ENCODE measurements around the gene FGF3.

The FGF3 gene

GRCh38 chr11:69843529-69843921, 24.3 kb upstream of the FGF3 start:
- DNase-seq = no peak

DNA sequence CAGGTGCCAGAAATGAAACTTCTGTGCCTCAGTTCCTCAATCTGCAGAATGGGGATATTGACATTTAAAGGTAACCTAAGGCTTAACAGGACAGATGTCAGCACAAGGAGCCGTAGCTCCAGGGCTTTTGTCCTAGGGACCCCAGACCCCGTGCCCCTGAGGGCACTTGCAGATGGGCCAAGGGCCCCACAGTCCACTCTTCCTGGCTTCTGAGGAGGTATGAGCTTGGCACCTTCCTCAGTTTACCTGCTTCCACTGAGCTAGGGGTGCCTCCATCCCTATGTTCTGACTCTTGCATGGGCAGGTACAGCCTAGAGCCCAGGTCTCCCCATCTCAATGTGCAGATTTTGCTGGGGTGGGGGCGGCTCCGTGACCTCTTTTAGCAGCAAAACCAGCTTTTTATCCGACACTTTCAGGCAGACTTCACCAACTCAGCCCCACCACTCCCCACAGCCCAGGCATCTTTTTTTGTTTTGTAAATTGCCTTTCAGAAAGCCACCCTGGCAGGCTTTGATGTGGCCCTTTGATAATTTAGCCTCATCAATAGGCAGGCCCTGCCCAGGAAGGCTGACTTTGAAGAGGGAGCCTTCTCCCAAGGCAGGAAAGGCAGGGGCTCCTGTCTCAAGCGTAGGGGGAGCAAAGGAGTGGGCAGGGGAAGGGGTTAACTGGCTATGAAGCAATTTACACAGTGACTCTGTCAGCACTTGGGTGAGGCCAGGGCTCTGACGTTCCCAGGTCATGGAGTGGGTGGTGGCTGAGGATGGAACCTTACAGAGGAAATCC, 23.7 kb upstream of the FGF3 start:
- no peak for DNase-seq

DNA sequence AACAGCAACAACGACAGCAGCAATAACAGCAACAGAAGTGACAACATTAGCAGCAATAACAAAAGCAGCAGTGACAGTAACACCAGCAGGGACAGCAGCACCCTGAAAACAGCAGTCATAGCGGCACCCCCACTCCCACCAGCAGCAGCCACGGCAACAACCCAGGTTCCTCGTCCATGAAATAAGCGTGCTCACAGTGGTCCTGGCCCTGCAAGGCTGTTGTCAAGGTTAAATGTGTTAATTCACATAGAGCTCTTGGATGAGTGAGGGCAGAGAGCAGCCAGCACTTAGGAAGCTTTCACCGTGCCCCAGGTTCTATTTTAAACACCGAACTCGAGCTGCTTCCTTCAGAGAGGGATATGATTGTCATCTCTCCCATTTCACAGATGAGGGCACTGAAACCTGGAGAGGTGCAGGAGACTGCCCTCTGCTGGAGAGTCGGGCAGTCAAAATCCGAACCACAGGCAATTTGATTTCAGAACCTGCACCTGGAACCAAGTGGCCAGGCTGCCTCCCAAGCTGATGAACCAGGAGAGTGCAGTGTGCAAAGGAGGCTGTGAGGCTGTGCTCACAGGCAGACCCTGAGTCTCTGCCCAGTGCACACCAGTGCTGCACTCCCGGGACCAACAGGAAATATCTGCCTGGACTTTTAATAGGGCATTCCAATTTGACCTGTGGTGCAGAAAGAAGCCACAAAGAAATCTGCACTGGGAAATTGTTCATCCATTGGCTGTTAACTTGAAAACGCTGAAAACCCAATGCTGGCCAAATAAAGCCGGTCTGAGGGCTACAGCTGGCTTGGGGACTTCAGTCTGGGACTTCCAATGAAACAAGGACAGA, 22.9 kb upstream of the FGF3 start:
- DNase-seq = no peak

- no peak for DNase-seq
These were observed 22.1 kb upstream of the FGF3 start for GRCh38 chr11:69841170-69841858.

DNA sequence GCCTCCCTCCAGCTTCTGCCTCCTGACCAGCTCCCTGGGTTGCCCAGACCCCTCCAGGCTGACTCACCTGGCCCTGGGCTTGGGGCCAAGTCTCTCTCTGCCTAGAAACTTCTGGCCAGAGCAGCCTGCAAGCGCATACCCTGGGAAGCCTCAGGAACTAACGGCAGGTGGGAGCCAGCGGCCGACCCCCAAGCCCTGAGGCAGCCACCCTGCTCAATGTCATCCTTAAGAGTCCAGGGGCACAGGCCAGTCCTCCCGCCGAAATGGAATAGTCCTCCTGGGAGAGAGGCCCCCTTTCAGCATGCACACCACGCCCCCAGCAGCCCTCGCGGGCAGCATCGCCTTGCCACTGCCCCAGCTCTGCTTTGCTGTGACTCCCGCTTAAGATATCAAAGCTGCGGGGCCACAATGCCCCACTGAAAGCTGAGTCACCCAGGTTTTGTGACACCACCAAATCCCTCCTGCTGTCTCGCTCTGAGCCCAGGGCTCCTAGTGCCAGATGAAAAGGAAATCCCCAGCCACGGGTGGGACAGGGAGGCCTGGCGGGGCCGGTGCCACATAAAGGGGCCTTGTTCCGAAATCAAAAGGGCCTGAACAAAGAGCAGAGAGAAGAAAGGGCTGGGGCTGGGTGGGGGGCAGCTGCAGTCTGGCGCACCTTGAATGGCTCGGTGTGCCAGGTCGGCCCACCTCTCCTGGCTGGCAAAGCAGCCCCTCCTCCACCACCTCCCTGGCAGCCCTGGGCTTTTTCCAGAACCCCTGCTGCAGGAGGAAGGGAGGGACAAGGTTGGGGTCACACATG, 21.4 kb upstream of the FGF3 start:
- DNase-seq = no peak

DNA sequence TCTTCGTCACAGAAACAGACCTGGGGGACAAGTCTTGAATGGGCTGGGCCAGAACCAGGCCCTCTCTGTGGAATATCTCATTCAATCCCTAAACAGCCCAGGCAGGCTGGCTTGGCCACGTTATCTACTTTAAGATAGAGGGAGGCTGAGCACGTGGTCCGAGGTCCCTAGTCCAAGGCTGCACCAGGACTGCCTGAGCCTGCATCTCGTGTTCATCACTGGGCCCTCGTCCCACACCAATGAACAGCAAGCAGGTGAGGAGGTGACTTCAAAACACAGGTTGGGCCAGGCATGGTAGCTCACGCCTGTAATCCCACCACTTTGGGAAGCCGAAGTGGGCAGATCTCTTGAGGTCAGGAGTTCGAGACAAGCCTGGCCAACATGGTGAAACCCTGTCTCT, 20.3 kb upstream of the FGF3 start:
- no peak for DNase-seq

DNA sequence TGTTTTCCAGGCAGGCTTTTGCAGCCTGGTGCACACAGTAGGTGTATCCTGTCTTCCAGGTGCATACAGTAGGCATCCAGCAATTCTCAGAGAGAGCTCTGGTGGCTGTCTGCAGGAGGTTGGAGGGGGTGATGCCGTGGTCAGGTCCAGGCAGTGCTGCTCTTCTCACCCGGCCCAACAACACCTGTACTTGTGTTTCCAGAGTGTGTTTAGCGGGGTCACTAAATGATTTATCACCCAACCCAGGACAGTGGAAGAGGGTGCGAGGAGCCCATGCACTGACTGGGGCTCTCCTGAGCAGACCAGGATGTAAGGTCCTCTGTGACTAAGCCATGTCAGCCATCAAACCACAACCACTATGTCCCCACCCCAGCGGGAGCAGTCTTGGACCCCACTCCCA, 18.6 kb upstream of the FGF3 start:
- DNase-seq = no peak

DNA sequence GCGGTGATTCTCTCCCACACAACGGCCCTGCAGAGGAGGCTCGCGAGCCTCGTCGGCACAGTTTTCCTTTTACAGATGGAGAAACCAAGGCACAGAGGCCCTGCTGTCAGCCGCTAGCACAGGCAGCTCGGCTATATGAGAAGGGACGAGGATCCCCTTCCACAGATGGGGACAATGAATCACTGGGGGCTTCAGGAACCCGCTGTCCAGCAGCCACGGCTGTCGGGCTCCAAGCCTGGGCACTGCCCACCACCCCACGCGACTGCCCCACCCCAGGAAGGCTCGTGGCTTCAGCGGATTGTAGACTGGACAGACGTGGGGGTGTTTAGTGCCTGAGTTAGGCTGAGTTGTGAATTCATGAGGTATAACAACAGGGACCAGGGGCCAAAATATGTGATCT, 17.2 kb upstream of the FGF3 start:
- no peak for DNase-seq

DNA sequence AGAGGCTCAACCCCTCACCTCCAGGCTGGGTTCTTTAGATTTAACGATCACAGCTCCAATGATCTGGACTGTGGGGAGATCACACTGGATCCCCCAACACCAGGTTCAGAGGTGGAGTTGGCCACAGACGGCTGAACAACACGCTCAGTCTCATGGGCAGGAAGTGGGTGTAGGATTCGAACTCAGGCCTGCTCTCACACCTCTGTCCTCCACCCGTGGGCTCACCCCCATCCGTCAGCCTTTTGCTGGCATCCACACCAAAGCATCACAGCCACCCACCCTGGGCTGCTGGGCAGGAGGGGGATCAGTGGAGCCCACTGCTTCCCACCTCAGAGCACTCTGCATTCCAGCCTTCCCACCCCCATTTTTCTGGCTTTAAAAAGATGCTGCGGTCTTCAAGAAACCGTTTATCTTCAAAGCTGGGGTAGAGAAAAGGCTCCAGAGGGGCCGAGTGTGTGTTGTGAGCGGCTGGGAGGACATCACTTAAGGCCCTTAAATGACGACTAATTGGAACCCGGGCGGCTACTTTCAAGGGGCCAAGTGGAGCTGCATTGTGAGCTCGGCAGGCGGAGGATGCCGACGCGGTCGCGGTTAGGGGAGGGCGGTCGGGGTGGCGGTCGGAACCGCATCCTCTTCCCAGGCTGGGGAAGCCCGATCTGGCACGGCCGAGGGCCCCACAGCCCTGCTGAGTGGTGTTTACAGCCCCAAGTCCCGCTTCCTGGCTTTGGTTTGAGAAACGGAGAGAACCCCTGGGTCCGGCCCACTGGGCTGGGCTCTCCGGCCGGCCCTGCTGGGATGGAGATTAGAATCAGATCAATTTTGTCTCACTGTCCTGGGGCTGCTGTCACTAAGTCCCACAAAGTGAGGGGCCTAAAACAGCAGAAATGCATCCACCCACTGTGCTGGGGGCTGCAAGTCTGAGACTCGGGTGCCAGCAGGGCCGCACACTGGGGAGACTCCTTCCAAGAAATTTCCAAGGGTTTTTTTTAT, 15.9 kb upstream of the FGF3 start:
- no peak for DNase-seq

- DNase-seq = no peak
These were observed 15.0 kb upstream of the FGF3 start for GRCh38 chr11:69834251-69834650.

DNA sequence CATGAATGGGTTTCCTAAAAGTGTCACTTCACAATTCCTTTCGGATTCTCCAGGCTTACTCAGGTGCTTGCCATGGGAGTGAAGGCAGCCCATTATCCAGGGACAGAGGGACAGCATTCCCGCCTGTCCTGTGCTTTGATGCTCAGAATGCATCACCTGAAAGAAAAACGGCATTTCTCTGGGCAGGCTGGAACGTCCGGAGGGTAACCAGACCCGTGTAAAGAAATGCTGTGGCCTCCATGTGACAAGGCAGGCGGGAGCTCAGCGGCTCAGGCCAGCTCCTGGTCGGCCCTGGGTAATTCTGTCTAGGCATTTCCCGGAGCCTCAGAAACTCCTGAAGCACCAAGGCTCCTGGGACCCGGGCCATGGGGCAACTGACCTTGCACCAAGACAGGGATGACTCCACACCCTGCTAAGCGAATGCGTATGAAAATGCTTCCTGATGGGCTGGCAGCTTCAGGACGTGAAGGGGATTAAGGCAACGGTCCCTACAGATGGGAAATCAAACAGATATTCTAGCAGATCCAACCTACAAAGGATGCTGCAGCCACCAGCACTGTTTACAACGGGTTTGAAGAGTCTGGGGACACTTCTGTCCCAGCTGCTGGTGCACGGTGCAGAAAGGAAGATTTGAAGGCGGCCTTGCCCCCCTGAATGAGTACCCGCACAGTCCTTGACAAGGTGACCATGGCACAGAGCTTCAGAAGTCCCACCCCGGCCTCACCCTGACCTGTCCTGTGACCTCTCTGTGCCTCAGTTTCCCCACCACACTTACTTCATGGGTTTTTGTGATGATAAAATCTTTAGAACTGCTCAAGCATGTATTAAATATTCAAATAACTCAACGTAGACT, 13.6 kb upstream of the FGF3 start:
- no peak for DNase-seq

GRCh38 chr11:69831985-69832384, 12.8 kb upstream of the FGF3 start:
- no peak for DNase-seq

- DNase-seq = no peak
These were observed 10.9 kb upstream of the FGF3 start for GRCh38 chr11:69830086-69830485.

GRCh38 chr11:69828971-69829344, 9.7 kb upstream of the FGF3 start:
- no peak for DNase-seq

DNA sequence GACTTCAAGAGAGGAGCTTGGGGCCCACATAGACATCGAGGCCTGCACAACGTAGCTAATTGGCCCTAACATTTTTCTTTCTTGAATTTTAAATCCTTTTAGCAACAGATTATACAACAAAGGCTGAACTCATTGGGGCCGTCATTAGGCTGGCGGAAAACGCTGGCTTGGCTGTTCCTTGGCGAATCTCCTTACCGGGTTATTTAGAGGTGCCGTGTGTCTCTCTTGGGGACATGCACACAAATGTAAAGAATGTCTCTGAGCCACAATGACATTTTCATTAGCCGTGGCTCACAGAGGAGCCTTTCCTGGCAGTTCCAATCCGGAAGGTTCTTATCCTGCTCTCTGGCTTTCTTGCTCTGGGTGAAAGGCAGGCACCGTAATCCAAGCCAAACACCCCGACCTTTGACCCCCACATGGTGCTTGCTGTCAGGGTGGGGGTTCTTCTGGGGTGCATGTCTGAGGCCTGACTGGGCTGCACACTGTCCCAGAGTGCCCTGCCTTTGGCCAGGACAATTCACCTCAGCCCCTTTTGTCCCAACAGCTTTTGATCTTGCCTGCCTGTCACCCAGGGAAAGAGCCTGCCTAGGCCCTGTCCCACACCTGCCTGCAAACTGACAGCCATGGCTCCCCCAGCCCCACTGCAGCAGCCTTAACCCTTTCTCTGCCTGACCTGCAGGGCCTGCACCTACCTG, 9.2 kb upstream of the FGF3 start:
- DNase-seq = no peak

DNA sequence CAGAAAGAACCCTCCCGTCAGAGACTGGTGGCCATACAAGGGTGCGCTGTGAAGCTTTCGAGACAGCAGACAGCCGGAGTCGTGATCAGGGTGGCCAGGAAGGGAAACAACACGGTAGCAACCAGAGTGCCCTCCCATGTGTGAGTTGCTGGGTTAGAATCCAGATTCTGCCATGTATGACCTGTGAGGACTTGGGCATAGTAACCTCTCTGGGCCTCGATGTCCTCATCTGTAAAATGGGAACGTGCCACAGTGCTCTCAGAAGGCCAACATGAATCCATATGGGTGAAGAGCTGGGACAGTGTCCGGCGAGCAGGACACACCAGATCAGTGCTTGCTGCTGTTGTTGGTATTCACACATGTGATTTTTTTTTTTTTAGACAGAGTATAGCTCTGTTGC, 7.6 kb upstream of the FGF3 start:
- DNase-seq = no peak

- DNase-seq = no peak
These were observed 6.7 kb upstream of the FGF3 start for GRCh38 chr11:69825941-69826340.

DNA sequence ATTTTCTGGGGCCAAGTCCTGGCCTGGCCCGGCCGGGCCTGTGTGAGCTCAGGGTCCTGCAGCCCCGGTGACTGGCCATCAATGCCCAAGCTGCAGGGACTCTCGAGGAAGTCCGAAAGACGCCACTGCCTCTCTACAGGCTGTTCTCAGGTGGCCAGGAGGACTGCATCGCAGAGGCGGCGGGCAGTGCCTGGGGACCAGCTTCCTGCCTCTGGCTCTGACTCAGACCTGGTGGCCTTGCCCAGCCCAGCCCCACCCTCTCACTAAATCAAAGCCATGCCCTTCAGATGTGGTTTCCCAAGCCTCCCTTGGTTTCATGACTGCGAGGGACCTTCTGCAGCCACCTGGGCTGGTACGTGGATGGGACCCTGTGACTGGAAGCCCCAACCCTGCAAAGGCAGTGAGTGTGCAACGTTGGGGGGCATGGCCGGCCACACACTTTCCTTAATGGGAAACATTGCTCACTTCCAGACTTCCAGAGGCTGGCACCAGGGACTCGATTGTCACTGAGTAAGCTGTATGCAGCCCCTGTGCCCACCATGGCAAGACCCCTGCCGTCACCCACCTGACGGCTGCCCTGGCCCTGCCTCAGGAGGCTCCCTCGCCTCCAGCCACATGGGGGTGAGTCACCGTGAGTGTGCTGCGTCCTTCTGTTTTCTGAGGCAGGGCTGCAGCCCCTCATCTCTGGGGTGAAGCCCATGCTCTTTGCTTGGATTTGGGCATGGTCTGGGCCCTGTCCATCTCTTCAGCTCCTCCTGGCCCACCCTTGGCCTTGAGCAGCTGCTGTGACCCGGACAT, 6.0 kb upstream of the FGF3 start:
- no peak for DNase-seq

- no peak for DNase-seq
These were observed 4.5 kb upstream of the FGF3 start for GRCh38 chr11:69823641-69824265.
